Measurements from ENCODE around the gene CNTLN.
"Not testable (repeated sequence)": the region's sequence is repeated elsewhere in the genome, so short reads cannot be mapped to it uniquely, and the experiment has no call there.

The CNTLN gene

DNA sequence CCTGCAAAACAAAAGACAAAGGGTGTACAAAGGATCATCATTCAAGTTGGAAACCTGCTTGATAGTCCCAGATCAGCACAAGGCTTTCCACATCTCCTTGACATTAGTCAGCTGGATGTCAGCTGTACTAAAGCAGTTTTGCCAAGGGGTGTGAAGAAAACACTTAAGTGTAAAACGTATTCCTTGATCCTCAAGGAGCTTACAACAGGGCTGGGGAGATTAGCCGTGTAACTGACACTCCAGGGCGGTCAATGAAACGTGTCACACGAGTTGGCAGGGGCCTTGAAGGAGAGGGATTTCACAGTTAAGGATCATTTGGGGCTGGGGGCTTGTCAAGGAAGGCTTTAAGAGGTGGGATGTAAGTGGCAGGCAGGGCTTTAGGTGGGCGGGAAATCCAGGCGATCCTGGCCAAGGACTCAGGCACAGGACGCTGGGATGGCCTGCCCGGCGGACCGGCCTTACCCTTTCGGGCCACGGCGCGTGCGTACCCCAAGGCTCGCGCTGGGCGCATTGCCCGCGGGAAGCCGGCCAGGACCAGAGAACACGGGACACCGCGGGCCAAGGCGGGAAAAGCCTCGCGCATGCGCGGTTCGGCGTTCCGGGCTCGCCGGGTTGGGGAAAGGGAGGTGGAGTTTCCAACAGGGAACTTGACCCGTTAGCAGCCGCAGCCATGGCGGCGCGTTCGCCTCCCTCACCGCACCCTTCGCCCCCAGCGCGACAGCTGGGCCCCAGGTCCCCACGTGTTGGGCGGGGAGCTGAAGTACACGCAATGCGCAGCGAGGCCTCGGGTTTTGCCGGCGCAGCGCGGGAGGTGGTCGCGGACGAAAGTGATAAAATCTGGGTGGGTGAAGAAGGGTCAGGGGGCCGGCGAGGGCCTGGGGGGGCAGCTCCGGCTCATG lies at the start of gene CNTLN:
CNTLN (plus strand) TSS at position 645 of the 899 bp plus-strand sequence; CDS start at position 671, 26 bp downstream.
- peak; percentile 8 to 47 (median 12) for DNase-seq (ENCODE audit: low read depth in 3 of 3)

- no peak for DNase-seq (ENCODE audit: low read depth in 3 of 3)
Measured at GRCh38 chr9:17088566-17088965, 46.3 kb upstream of the CNTLN start.

DNA sequence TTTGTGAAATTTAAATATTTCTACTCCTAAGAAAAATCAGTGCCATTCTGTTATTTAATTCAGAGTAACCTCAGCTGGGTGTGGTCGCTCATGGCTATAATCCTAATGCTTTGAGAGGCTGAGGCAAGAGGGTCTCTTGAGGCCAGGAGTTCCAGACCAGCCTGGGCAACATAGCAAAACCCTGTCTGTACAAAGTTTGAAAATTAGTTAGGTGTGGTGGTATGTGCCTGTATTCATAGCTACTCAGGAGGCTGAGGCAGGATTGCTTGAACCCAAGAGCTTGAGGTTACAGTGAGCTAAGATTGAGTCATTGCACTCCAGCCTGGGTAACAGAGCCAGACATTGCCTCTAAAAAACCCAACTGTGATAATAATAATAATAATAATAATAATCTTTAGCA lies 44.8 kb upstream of the CNTLN start:
- no peak for DNase-seq (ENCODE audit: low read depth in 3 of 3)

DNA sequence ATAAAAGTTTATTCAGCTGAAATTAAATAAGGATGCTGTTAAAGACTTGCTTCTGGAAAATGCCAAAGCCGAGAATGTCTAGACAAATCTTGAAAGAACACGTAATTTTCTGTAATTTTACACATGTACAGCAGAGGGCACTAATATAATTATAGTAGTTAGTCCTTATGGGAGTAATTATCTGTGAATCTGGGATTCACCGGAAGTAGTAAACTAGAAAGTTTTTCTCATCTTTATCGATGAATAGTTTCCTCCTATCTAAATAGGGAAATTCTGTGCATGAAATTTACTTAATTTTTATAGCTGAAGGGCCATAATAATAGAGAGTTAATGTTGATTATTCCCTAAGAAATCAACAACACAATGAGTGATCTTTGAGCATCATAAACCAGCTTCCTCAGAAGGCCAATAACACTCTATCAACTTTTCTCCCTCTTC lies 18.4 kb upstream of the CNTLN start:
- DNase-seq (ENCODE audit: low read depth in 3 of 3) = no peak

- DNase-seq (ENCODE audit: low read depth in 3 of 3) = no peak
Measured at GRCh38 chr9:17117372-17117771, 17.5 kb upstream of the CNTLN start.

DNA sequence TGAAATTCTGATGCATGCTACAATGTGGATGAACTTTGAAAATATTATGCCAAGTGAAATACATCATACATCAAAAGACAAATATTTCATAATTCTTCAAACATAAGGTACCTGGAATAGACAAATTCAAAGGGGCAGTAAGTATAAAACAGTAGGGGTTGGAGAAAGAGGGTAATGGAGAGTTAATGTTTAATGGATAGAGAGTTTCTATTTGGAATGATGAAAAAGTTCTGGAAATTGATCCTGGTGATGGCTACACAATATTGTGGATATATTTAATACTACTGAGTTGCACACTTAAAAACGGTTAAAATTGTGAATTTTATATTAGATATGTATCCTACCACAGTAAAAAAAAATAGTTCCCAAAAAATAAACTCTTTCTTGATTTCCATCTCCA lies 14.6 kb upstream of the CNTLN start:
- no peak for DNase-seq (ENCODE audit: low read depth in 3 of 3)

- DNase-seq (ENCODE audit: low read depth in 3 of 3) = no peak
Measured at GRCh38 chr9:17121264-17121663, 13.6 kb upstream of the CNTLN start.

- no peak for DNase-seq (ENCODE audit: low read depth in 3 of 3)
Measured at GRCh38 chr9:17130291-17130690, 4.5 kb upstream of the CNTLN start.

DNA sequence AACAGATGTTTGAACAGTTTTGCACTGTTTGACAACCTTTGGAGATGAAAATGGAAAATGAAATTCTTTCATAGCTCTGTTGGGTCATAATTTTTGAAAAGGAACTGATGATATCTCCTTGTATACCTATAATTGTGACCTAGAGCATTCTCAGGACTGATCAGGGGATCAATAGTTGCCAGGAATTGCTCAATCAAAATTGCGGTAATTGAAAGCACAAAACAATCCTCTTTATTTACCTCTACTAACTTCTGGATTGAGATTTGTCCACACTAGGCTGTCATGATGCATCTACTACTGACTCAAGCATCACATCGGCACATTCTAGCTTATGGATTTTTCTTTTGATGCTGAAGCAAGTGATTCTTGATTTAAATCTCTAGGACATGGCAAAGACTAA lies 4.1 kb upstream of the CNTLN start:
- no peak for DNase-seq (ENCODE audit: low read depth in 3 of 3)

GRCh38 chr9:17131494-17131893 lies 3.3 kb upstream of the CNTLN start:
- no peak for DNase-seq (ENCODE audit: low read depth in 3 of 3)

DNA sequence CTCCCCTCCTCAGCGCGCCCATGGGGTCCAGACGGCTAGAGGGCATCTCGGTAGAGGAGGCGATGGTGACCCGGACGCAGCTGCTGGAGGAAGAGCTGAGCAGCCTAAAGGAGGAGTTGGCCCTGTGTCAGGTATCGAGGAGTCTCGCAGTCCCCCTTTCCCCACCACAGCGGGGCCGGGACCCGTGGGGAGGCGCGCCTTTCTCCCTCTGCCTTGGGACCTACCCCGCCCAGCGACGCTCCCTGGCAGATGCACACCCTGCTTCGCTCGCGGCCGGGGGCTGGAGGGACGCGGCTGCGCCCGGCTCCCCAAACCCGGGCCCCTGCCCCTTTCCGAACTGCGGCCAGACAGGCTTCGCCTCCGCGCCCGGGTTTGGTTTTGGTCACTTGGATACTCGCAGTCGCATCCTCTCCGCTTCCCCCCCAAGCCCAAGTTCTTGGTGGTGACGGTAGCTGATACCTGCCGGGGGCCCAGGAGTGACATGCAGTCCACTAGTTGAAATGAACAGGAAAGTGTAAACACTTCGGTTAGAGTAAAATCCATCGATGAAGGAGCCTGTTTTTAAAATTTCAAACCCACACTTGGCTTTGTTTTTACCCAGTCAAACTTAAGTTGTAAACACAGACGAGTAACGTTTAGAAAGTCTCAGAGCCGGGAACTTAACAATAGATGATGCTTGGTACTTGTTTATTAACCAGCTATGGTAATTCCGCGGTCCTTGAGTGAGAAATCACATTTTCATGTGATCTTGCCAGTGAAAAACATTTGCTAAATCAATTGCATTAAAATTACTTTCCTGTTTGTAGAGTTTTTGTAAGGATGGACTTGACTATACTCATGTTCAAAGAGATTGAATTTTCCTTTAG lies 688 bp downstream of the CNTLN start:
- peak in 1 of 3 donors; percentile 3 for DNase-seq (ENCODE audit: low read depth in 3 of 3)

DNA sequence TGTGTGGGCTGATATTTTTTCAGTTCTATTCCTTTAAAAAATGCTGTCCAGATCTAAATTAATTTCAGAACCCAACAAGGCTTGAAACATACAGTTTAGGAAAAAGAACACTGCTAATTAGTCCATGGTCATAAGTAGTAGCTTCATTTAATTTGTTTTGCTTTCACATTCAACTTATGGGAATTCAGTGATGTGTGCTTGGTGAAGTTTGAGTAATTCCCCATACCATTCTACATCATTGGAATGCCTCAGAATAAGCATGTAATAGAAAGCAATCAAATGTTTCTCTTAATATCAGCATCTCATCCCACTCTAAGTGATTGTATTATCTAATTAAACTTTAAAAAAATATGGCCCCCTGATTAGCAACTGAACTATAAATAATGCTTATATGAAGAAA lies 2.7 kb downstream of the CNTLN start:
- DNase-seq (ENCODE audit: low read depth in 3 of 3) = no peak

- no peak for DNase-seq (ENCODE audit: low read depth in 3 of 3)
Measured at GRCh38 chr9:17138503-17138902, 3.7 kb downstream of the CNTLN start.

GRCh38 chr9:17140418-17140817 lies 5.6 kb downstream of the CNTLN start:
- no peak for DNase-seq (ENCODE audit: low read depth in 3 of 3)

DNA sequence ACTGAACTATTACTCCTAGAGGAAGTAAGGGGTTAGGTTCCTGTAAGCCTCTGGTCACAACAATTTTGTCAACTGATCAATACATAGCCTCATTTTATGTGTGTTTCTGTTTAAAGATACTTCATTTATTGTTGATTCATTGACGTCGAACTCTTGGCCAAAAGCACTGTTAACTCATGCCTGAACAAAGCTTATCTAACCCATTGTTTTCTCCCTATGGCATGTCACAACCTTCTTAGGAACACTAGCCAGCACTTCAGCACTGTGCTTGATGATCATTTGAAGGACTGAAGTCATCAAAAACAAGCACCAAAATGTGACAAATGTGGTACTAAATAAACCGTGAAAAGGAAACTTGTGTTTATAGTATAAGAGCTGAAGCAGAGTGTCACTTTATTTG lies 13.5 kb downstream of the CNTLN start:
- no peak for DNase-seq (ENCODE audit: low read depth in 3 of 3)

DNA sequence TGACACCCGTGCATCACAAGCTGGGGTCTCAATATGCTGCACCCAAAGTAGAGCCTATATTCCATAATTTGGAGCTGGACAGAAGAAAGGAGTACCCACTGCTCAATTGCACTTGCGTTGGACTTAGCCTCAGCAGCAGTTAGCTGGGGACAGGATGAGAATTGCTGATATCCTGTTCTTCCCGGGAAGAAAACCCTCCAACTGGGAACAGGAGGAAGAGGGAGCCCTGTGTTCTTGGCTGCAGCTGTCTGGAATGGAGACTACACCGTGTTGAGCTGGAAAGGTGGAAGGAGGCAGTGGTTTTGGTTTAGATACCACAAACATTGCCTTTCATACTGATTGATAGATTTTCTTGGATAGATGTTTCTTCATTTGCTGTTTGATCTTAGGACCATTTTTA lies 24.6 kb downstream of the CNTLN start:
- no peak for DNase-seq (ENCODE audit: low read depth in 3 of 3)

GRCh38 chr9:17160327-17160726 lies 25.5 kb downstream of the CNTLN start:
- no peak for DNase-seq (ENCODE audit: low read depth in 3 of 3)

GRCh38 chr9:17165764-17166163 lies 30.9 kb downstream of the CNTLN start:
- no peak for DNase-seq (ENCODE audit: low read depth in 3 of 3)

GRCh38 chr9:17166346-17166745 lies 31.5 kb downstream of the CNTLN start:
- no peak for DNase-seq (ENCODE audit: low read depth in 3 of 3)

DNA sequence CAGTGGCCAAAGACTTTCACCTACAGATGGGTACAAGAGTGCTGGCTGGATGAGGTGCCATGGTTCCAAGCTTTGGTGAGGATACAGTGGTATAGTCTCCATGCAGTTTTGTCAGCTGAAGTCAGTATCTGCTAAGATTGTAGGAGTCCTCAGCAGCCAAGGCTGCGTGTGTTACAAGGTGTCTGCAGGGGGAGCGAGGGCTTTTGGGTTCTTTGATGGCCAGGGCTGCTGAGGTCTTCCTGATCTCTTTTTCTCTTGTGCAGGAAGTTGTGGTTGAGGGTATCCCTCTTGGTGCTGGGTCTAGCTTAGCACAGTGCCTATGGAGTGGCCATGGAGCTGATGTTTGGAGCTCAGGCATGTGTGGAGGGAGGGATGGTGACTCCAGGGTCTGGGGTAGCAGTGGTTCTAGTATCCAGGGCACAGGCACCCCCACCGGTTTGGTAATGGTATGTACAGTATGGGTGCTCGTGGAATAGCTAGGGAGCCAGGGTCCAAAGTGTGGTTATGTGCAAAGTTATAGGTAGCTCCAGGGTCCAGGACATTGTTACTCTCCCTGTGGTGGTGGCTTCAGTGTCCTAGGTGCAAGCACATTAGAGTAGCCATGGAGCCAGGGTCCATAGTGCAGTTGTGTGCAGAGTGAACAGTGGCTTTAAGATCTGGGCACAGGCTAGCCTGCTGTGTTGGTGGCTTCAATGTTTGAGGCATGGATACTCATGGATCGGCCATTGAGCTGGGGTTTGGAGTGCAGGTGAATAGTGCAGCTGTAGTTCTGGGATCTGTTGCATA lies 36.7 kb downstream of the CNTLN start:
- no peak for DNase-seq (ENCODE audit: low read depth in 3 of 3)

DNA sequence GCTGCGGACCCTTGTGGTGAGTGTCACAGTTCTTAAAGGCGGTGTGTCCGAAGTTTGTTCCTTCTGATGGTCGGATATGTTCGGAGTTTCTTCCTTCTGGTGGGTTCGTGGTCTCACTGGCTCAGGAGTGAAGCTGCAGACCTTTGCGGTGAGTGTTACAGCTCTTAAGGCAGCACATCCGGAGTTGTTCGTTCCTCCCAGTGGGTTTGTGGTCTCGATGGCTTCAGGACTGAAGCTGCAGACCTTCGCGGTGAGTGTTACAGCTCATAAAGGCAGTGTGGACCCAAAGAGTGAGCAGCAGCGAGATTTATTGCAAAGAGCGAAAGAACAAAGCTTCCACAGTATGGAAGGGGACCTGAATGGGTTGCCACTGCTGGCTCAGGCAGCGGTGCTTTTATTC lies 42.7 kb downstream of the CNTLN start:
- DNase-seq (ENCODE audit: low read depth in 3 of 3) = not testable (repeated sequence)

- DNase-seq (ENCODE audit: low read depth in 3 of 3) = no peak
Measured at GRCh38 chr9:17185481-17186029, 50.7 kb downstream of the CNTLN start.

All from stimulated activated CD4-positive, alpha-beta T cell treated with anti-CD3 and anti-CD28 coated beads, TNF-alpha, amount 100 ng/mL, for 48 hours (primary cell).